Measurements from ENCODE around the gene PLOD3. TPM values are rescaled to one million over a fixed set of nuclear protein-coding genes. Genes with fewer than 3 reads are reported as not detected.

Gene PLOD3
- total and polyA plus RNA-seq, 9 of the 15 experiments (the other 6 are each of a cell fraction or from before 2014, with no cell fraction given) = 2.8 to 101 (median 30.9) TPM

GRCh38 chr7:101162551-101163278 is 54.7 kb downstream of the PLOD3 start (continued):
- TF ChIP-seq, protein P1, sequence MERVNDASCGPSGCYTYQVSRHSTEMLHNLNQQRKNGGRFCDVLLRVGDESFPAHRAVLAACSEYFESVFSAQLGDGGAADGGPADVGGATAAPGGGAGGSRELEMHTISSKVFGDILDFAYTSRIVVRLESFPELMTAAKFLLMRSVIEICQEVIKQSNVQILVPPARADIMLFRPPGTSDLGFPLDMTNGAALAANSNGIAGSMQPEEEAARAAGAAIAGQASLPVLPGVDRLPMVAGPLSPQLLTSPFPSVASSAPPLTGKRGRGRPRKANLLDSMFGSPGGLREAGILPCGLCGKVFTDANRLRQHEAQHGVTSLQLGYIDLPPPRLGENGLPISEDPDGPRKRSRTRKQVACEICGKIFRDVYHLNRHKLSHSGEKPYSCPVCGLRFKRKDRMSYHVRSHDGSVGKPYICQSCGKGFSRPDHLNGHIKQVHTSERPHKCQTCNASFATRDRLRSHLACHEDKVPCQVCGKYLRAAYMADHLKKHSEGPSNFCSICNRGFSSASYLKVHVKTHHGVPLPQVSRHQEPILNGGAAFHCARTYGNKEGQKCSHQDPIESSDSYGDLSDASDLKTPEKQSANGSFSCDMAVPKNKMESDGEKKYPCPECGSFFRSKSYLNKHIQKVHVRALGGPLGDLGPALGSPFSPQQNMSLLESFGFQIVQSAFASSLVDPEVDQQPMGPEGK (CRISPR knock-in tag; IDR thresholded peaks at IDR 0.05; ENCODE audit: borderline replicate concordance) = no peak
- TF ChIP-seq EP400 (IDR thresholded peaks at IDR 0.05) = no peak
- TF ChIP-seq, protein P2, sequence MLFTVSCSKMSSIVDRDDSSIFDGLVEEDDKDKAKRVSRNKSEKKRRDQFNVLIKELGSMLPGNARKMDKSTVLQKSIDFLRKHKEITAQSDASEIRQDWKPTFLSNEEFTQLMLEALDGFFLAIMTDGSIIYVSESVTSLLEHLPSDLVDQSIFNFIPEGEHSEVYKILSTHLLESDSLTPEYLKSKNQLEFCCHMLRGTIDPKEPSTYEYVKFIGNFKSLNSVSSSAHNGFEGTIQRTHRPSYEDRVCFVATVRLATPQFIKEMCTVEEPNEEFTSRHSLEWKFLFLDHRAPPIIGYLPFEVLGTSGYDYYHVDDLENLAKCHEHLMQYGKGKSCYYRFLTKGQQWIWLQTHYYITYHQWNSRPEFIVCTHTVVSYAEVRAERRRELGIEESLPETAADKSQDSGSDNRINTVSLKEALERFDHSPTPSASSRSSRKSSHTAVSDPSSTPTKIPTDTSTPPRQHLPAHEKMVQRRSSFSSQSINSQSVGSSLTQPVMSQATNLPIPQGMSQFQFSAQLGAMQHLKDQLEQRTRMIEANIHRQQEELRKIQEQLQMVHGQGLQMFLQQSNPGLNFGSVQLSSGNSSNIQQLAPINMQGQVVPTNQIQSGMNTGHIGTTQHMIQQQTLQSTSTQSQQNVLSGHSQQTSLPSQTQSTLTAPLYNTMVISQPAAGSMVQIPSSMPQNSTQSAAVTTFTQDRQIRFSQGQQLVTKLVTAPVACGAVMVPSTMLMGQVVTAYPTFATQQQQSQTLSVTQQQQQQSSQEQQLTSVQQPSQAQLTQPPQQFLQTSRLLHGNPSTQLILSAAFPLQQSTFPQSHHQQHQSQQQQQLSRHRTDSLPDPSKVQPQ (CRISPR knock-in tag; IDR thresholded peaks at IDR 0.05; ENCODE audit: borderline replicate concordance) = no peak
- TF ChIP-seq YY1 (IDR thresholded peaks at IDR 0.05; ENCODE audit: borderline replicate concordance in 1 of 3, control insufficient read depth in 1 of 3, extremely low read depth in 1 of 3, insufficient read depth in 3 of 3, insufficient read length in 1 of 3, insufficient replicate concordance in 2 of 3, low read depth in 1 of 3, low read length in 2 of 3) = no peak
- TF ChIP-seq NR3C1 (CRISPR knock-in tag; IDR thresholded peaks at IDR 0.05) = no peak; the same call in 1 of the 2 replicates
- TF ChIP-seq MYNN (IDR thresholded peaks at IDR 0.05) = no peak
- TF ChIP-seq MYNN (CRISPR knock-in tag; IDR thresholded peaks at IDR 0.05) = no peak
- TF ChIP-seq FOXA1 (IDR thresholded peaks at IDR 0.05; ENCODE audit: borderline replicate concordance) = no peak
- peak; percentile 80 for TF ChIP-seq CXXC5 (CRISPR knock-in tag; IDR thresholded peaks at IDR 0.05)
- peak in 1 of 2 experiments; percentile 72; a peak in 1 of 4 replicates for TF ChIP-seq SIN3A (IDR thresholded peaks at IDR 0.05; ENCODE audit: borderline replicate concordance in 2 of 2, control insufficient read depth in 1 of 2, low read depth in 2 of 2, low read length in 2 of 2)
- TF ChIP-seq KAT7 (CRISPR knock-in tag; IDR thresholded peaks at IDR 0.05; ENCODE audit: borderline replicate concordance) = no peak
- TF ChIP-seq TGIF2 (CRISPR knock-in tag; IDR thresholded peaks at IDR 0.05) = no peak
- TF ChIP-seq PPARD (CRISPR knock-in tag; IDR thresholded peaks at IDR 0.05) = no peak
- TF ChIP-seq CREB1 (IDR thresholded peaks at IDR 0.05) = no peak
- TF ChIP-seq CREB1 (CRISPR knock-in tag; IDR thresholded peaks at IDR 0.05) = peak; percentile 34; the same call in 1 of the 2 replicates
- no peak for TF ChIP-seq FOS (IDR thresholded peaks at IDR 0.05; ENCODE audit: extremely low read depth, insufficient read length)
- no peak for TF ChIP-seq BRD4 (IDR thresholded peaks at IDR 0.05)
- TF ChIP-seq ZNF561 (CRISPR knock-in tag; conservative IDR thresholded peaks at IDR 0.05) = no peak
- TF ChIP-seq EGR1 (conservative IDR thresholded peaks at IDR 0.05) = peak; percentile 86
- TF ChIP-seq SREBF1 (IDR thresholded peaks at IDR 0.05; ENCODE audit: borderline replicate concordance, low read depth, low read length) = no peak
- TF ChIP-seq SP2 (IDR thresholded peaks at IDR 0.05; ENCODE audit: extremely low read depth, low read depth, low read length, poor library complexity, severe bottlenecking) = no peak
- TF ChIP-seq KLF6 (CRISPR knock-in tag; IDR thresholded peaks at IDR 0.05; ENCODE audit: borderline replicate concordance) = no peak

Measured in K562 (cell line).